ENCODE measurements around the gene SNIP1.
A peak's percentile ranks its signal among the peaks of the same experiment; 100 is the strongest.
"Not testable (repeated sequence)": the region's sequence is repeated elsewhere in the genome, so short reads cannot be mapped to it uniquely, and the experiment has no call there.

Gene SNIP1

DNA sequence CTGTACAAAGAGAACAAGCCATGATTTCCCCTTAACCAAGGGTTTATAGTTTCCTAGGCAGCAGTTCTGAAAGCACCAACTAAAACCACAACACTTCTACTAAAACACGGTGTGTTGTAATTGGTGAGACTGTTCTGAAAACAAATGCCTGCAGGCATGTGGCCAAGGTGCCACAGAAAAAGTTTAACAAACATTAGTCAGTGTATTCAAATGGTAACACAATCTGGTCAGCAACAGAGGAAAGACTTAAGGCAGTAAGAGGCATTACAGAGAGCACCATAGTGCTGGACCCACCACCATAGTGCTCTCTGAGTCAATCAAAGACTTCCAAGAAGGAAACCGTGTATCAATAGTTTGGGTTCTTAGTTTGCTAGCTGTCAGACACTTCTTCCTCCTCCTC is 16.7 kb downstream of the SNIP1 start:
- TF ChIP-seq, protein P1, sequence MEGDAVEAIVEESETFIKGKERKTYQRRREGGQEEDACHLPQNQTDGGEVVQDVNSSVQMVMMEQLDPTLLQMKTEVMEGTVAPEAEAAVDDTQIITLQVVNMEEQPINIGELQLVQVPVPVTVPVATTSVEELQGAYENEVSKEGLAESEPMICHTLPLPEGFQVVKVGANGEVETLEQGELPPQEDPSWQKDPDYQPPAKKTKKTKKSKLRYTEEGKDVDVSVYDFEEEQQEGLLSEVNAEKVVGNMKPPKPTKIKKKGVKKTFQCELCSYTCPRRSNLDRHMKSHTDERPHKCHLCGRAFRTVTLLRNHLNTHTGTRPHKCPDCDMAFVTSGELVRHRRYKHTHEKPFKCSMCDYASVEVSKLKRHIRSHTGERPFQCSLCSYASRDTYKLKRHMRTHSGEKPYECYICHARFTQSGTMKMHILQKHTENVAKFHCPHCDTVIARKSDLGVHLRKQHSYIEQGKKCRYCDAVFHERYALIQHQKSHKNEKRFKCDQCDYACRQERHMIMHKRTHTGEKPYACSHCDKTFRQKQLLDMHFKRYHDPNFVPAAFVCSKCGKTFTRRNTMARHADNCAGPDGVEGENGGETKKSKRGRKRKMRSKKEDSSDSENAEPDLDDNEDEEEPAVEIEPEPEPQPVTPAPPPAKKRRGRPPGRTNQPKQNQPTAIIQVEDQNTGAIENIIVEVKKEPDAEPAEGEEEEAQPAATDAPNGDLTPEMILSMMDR (conservative IDR thresholded peaks at IDR 0.05; ENCODE audit: low read depth, low read length) = no peak
- no peak overlapping the region for H3K4me3 ChIP-seq (ENCODE audit: low read length)
- DNase-seq (ENCODE audit: low read depth) = no peak

- no peak for DNase-seq (ENCODE audit: low read depth)
- TF ChIP-seq, protein P1 (conservative IDR thresholded peaks at IDR 0.05; ENCODE audit: low read depth, low read length) = no peak
- no peak overlapping the region for H3K4me3 ChIP-seq (ENCODE audit: low read length)
These were observed 20.6 kb downstream of the SNIP1 start for GRCh38 chr1:37533317-37534093.

GRCh38 chr1:37532418-37533156 is 21.5 kb downstream of the SNIP1 start:
- DNase-seq (ENCODE audit: low read depth); H3K4me3 ChIP-seq (ENCODE audit: low read length): not testable (repeated sequence)

GRCh38 chr1:37529888-37530287 is 24.2 kb downstream of the SNIP1 start:
- H3K4me3 ChIP-seq (ENCODE audit: low read length); DNase-seq (ENCODE audit: low read depth): not testable (repeated sequence)

GRCh38 chr1:37519613-37520012 is 34.5 kb downstream of the SNIP1 start:
- DNase-seq (ENCODE audit: low read depth) = no peak
- no peak overlapping the region for H3K4me3 ChIP-seq (ENCODE audit: low read length)
- TF ChIP-seq, protein P1 (conservative IDR thresholded peaks at IDR 0.05; ENCODE audit: low read depth, low read length) = no peak

DNA sequence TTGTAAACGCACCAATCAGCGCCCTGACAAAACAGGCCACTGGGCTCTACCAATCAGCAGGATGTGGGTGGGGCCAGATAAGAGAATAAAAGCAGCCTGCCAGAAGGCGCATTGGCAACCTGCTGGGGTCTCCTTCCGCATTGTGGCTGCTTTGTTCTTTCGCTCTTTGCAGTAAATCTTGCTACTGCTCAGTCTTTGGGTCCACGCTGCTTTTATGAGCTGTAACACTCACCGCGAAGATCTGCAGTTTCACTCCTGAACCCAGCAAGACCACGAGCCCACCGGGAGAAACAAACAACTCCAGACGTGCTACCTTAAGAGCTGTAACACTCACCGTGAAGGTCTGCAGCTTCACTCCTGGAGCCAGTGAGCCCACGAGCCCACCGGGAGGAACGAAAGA is 35.2 kb downstream of the SNIP1 start:
- H3K4me3 ChIP-seq (ENCODE audit: low read length); DNase-seq (ENCODE audit: low read depth): not testable (repeated sequence)

- H3K4me3 ChIP-seq (ENCODE audit: low read length); DNase-seq (ENCODE audit: low read depth): not testable (repeated sequence)
These were observed 35.9 kb downstream of the SNIP1 start for GRCh38 chr1:37518241-37518640.

- no peak for DNase-seq (ENCODE audit: low read depth)
- TF ChIP-seq, protein P1 (conservative IDR thresholded peaks at IDR 0.05; ENCODE audit: low read depth, low read length) = no peak
- no peak overlapping the region for H3K4me3 ChIP-seq (ENCODE audit: low read length)
These were observed 36.5 kb downstream of the SNIP1 start for GRCh38 chr1:37517569-37517968.

DNA sequence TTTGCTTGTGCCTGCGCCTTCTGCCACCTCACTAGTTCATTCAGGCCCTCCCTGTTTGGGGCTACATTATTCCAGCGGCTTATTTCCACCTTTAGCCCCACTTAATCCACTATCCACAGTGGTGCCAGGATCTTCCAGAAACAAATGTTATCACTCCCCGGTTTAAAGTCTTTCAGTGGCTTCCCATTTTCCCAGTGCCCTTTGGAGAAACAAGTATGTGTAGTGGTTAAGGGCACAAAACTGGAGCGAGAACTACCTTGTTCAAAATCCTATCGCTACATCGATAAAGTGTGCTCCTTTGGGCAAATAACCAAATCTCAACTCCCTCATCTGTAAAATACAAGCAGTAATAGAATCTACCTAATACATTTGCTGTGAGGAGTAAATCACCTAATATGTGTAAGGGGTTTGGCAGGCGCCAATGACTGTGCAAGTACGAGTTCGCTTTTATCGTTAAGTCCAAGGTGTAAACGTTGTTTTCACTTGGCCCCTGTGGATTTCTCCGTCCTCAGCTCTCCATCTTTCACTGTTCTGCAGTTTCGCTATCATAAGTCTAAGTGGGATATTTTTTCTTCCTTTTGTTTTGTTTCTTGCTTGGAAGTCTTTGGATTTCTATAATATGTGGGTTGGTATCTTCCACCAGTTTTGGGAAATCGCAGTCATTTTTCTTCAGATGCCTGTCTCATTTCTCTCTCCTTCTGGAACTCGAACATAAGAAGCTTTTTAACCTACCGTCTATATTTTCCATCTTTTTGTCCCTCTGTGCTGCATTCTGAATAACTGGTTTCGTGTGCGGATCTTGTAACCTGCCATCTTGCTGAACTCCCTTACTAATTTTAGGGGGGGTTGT is 38.7 kb downstream of the SNIP1 start:
- DNase-seq (ENCODE audit: low read depth) = no peak
- H3K4me3 ChIP-seq (ENCODE audit: low read length) = peak overlapping the region; percentile 87
- TF ChIP-seq, protein P1 (conservative IDR thresholded peaks at IDR 0.05; ENCODE audit: low read depth, low read length) = no peak

Data from retinal pigment epithelial cell (primary cell).